Parathyroid adenoma (tissue), 2 donors: ENCODE measurements around the gene EGFL8.

ENCODE experiments used
- H2AFZ ChIP-seq: fragments of 300-600 bp; sonication (generic); one replicate; pipeline ENCODE4 v1.7.0; 2017; ENCODE audit warnings: antibody characterized with exemption, mild to moderate bottlenecking
- H3K27ac ChIP-seq: fragments of 300-600 bp; sonication (generic); one replicate; pipeline ENCODE4 v1.7.0; 2017
- H3K27me3 ChIP-seq: fragments of 300-600 bp; sonication (generic); one replicate; pipeline ENCODE4 v1.7.0; 2017; ENCODE audit warnings: low read length; ENCODE audit not compliant: control insufficient read depth, insufficient read depth
- H3K36me3 ChIP-seq: fragments of 300-600 bp; sonication (generic); one replicate; pipeline ENCODE4 v1.7.0; 2017; ENCODE audit warnings: low read length; ENCODE audit not compliant: control insufficient read depth, insufficient read depth
- H3K4me1 ChIP-seq: fragments of 300-600 bp; sonication (generic); one replicate; pipeline ENCODE4 v1.7.0; 2017; ENCODE audit warnings: control low read depth
- H3K4me2 ChIP-seq: fragments of 300-600 bp; sonication (generic); one replicate; pipeline ENCODE4 v1.7.0; 2017; ENCODE audit warnings: low read length
- H3K4me3 ChIP-seq: fragments of 300-600 bp; sonication (generic); one replicate; pipeline ENCODE4 v1.7.0; 2017; ENCODE audit warnings: low read depth, low read length
- H3K79me2 ChIP-seq: fragments of 300-600 bp; sonication (generic); one replicate; pipeline ENCODE4 v1.7.0; 2017; ENCODE audit warnings: control low read depth
- H3K9ac ChIP-seq: fragments of 300-600 bp; sonication (generic); one replicate; pipeline ENCODE4 v1.7.0; 2017; ENCODE audit warnings: mild to moderate bottlenecking
- H3K9me3 ChIP-seq: fragments of 300-600 bp; sonication (generic); one replicate; pipeline ENCODE4 v1.7.0; 2017; ENCODE audit warnings: low read length; ENCODE audit not compliant: control insufficient read depth
- TF ChIP-seq, protein P1 (sequence below): fragments of 300-600 bp; sonication (generic); IDR thresholded peaks from one replicate; pipeline ENCODE4 v1.7.0; 2017; ENCODE audit warnings: antibody characterized with exemption, mild to moderate bottlenecking
- donor health status: primary hyperparathyroidism.

Gene EGFL8

DNA sequence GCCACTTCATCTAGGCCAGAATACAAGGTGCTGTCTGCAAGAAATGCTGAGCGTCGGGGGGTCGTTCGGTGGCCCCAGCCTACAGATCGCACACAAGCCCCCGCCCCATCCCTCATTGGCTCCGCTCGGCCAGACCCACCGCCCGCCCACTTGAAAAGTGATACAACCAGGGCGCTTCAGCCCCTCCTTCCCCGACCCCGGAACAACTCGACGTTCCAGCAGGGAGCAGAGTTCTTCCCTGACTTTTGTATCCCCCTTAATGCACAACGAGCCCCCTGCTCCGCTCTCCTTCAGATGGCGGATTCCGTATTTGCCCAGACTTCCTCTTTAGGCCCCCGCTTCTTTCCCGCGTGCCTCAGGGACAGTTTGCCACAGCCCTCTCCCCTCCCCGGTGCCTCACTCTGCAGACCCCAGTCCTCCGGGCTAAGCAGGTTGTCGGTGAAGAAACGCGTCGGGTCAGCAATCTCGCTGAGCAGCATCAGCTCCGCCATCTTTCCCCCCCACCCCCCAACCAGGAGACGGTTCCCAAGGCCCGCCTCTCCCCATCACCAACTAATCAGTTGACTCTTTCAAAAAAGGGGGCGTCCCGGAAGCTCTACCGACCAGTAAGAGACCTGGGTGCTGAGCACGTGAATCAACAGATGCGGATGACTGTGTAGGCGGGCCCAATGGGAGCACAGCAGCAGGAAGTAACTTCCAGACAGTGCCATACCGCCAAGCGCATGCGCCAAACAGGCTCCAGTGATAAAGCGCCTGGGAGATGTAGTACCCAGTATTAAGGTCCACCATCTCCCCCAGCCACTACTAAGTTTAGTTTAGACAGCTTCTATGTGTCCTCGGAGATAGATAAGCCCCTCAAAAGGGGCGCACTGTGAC is 36.4 kb upstream of the EGFL8 start, which contains the start of gene ATF6B:
TSS of gene ATF6B (minus strand) at position 530 of the 876 bp plus-strand sequence. CDS start at position 491, 39 bp downstream.
- no peaks in the 10 kb centered on the region for H3K27me3 ChIP-seq
- no peaks in the 10 kb centered on the region for H3K36me3 ChIP-seq
- peaks cover 14% of the 10 kb centered on the region for H3K79me2 ChIP-seq
- H3K27ac ChIP-seq = peak within 1 kb of the TSS; percentile 93
- H3K4me2 ChIP-seq = peak within 1 kb of the TSS; percentile 97
- peaks cover 18% of the 10 kb centered on the region for H3K4me1 ChIP-seq
- H3K4me3 ChIP-seq = peak within 1 kb of the TSS; percentile 100
- TF ChIP-seq, protein P1, sequence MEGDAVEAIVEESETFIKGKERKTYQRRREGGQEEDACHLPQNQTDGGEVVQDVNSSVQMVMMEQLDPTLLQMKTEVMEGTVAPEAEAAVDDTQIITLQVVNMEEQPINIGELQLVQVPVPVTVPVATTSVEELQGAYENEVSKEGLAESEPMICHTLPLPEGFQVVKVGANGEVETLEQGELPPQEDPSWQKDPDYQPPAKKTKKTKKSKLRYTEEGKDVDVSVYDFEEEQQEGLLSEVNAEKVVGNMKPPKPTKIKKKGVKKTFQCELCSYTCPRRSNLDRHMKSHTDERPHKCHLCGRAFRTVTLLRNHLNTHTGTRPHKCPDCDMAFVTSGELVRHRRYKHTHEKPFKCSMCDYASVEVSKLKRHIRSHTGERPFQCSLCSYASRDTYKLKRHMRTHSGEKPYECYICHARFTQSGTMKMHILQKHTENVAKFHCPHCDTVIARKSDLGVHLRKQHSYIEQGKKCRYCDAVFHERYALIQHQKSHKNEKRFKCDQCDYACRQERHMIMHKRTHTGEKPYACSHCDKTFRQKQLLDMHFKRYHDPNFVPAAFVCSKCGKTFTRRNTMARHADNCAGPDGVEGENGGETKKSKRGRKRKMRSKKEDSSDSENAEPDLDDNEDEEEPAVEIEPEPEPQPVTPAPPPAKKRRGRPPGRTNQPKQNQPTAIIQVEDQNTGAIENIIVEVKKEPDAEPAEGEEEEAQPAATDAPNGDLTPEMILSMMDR = no peak
- H2AFZ ChIP-seq = peak within 1 kb of the TSS; percentile 79
- peak within 1 kb of the TSS; percentile 58 for H3K9ac ChIP-seq
- H3K9me3 ChIP-seq = no peaks in the 10 kb centered on the region

DNA sequence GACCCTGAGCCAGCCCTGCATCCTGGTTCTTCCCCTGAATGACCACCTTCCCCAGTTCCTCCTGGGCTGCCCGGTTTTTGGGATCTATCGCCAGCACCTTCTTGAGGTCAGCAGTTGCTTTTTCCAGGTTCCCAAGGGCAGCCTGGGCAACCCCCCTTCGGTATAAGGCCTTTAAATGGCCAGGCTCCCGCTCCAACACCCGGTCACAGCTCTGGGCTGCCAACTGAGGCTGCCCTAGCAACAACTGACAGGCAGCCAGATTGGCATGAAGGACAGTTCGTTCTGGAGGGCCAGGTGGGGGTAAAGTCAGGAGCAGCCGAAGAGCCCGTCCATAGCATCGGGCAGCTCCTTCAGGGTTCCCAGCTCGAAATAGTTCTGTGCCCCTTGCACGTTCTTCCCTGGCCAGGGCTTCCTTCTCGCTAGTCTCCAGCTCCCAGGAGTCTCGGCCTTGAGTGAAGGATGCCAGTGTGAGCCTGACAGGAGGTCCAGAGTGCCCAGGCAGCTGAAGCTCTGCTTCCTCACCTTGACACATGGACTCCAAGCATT is 35.6 kb upstream of the EGFL8 start:
- peak overlapping the region; percentile 100 for H3K4me3 ChIP-seq
- H3K9ac ChIP-seq = no peak overlapping the region
- no peaks in the 10 kb centered on the region for H3K36me3 ChIP-seq
- H3K9me3 ChIP-seq = no peaks in the 10 kb centered on the region
- H3K27ac ChIP-seq = peak overlapping the region; percentile 93
- peaks cover 14% of the 10 kb centered on the region for H3K79me2 ChIP-seq
- peak overlapping the region; percentile 97 for H3K4me2 ChIP-seq
- TF ChIP-seq, protein P1 = no peak
- peak overlapping the region; percentile 30 for H2AFZ ChIP-seq
- H3K27me3 ChIP-seq = no peaks in the 10 kb centered on the region
- peaks cover 18% of the 10 kb centered on the region for H3K4me1 ChIP-seq

DNA sequence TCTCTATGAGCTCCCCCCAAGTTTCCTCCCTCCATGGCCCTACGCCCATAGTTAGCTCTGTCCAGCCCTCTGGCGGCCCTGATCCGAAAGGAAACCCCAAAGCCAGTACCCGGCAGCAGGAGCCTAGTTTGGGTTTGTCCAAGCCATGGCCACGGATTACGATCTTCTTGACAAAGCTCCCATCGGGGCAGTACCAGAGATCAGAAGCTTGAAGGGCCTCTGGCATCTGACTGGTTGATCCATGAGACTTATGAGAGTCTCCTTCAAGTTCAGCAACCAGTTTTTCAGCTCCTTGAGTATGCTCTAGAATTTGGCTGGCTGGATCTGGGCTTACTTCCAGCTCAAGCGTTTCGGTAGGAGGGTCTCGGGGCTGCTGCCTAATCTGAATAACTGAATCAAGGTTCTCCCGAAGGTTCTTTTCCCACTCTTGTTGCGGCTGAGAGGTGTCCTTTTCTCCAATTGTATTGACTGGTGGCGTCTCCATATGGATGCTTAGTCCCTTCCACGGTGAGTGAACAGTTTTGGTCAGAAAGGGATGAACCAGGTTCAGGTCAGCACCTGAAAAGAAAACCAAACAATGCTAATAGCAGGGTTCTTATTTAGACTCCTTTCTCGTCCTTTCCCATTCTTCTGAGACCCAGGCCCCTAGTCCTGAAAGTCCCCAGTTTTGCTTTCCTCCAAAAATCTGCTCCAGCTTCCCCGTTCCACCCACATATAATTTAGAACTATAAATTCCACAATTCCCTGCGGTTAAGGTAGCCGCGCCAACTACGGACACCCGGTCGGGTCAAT is 34.9 kb upstream of the EGFL8 start:
- Histone ChIP-seq H3K36me3 (no peaks in the 10 kb centered on the region), H3K9me3 (no peaks in the 10 kb centered on the region), H3K4me3 (peak overlapping the region; percentile 100), H3K4me1 (peaks cover 18% of the 10 kb centered on the region), H3K4me2 (peak overlapping the region; percentile 97), H3K9ac (peak overlapping the region; percentile 61), H3K79me2 (peaks cover 14% of the 10 kb centered on the region), H3K27ac (peak overlapping the region; percentile 93), H3K27me3 (no peaks in the 10 kb centered on the region), H2AFZ (peak overlapping the region; percentile 90)
- TF ChIP-seq, protein P1 = no peak

DNA sequence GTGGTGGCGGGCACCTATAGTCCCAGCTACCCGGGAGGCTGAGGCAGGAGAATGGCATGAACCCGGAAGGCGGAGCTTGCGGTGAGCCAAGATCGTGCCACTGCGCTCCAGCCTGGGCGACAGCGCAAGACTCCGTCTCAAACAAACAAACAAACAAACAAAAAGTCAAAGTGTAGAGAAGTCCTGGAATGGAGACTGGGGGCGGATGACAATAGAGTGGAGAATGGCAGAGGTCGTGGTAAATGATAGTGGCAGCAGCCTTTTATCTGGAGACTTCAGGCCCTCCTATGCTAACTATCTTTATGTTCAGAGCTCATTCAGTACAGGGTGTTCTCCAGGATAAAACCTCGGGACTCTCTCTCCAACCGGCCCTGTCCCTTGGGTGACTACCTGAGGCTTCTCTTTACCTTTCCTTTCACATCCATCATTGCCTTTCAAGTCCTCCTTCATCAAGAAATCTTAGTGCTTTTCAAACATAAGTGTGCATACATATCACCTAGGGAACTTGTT is 32.9 kb upstream of the EGFL8 start:
- H3K27ac ChIP-seq = no peak overlapping the region
- H3K9me3 ChIP-seq = no peaks in the 10 kb centered on the region
- H3K9ac ChIP-seq = no peak overlapping the region
- H2AFZ ChIP-seq = peak overlapping the region; percentile 2
- TF ChIP-seq, protein P1 = no peak
- no peak overlapping the region for H3K4me3 ChIP-seq
- peaks cover 18% of the 10 kb centered on the region for H3K4me1 ChIP-seq
- H3K4me2 ChIP-seq = no peak overlapping the region
- H3K36me3 ChIP-seq = no peaks in the 10 kb centered on the region
- no peaks in the 10 kb centered on the region for H3K27me3 ChIP-seq
- H3K79me2 ChIP-seq = peaks cover 10% of the 10 kb centered on the region
